Upper lobe of right lung (tissue), 1 donor: ENCODE data around the gene MED27. TPM values are rescaled to one million over a fixed set of nuclear protein-coding genes. Genes with fewer than 3 reads are reported as not detected.

ENCODE experiments used
- ATAC-seq: fragments of 200-7000 bp; cut with Tn5 transposase; one replicate; pipeline ENCODE4 v1.9.1; 2020; ENCODE audit warnings: mild to moderate bottlenecking, moderate library complexity
- DNase-seq: peaks from one replicate; pipeline ENCODE4 v3.0.0-alpha.2; 2020
- H3K27ac ChIP-seq: fragments of 200-600 bp; one replicate; pipeline ENCODE4 v1.8.0; 2022
- H3K27me3 ChIP-seq: fragments of 200-600 bp; one replicate; pipeline ENCODE4 v1.8.0; 2022; ENCODE audit warnings: mild to moderate bottlenecking
- H3K36me3 ChIP-seq: fragments of 200-600 bp; one replicate; pipeline ENCODE4 v1.8.0; 2022
- H3K4me1 ChIP-seq: fragments of 200-600 bp; one replicate; pipeline ENCODE4 v1.8.0; 2022
- H3K4me3 ChIP-seq: fragments of 200-600 bp; one replicate; pipeline ENCODE4 v1.8.0; 2022; ENCODE audit warnings: mild to moderate bottlenecking
- H3K9me3 ChIP-seq: fragments of 200-600 bp; one replicate; pipeline ENCODE4 v1.8.0; 2022
- CTCF ChIP-seq: fragments of 200-600 bp; IDR thresholded peaks from one replicate; pipeline ENCODE4 v1.8.0; 2022; ENCODE audit warnings: antibody characterized with exemption
- intact Hi-C: fragments of 100-400 bp; cut with DNase I; formaldehyde crosslinking; loops from one replicate; pipeline ENCODE4 v1.11.0; 2022
- total RNA-seq: library from RNA; stranded (reverse); fragmentation: NEBNext Ultra II Directional; extraction: Animal tissue kit (Norgen Biotek cat#: 25700); gene quantifications from one replicate; pipeline ENCODE4 v1.2.1, GENCODE V29; 2021
- donor health status: DM: no; HTN: yes; CAD: no; lungs with severe emphysema.

The MED27 gene
- total RNA-seq, 1 donor from 2014 or later = 14.2 TPM

GRCh38 chr9:131823701-131824146 lies 255.9 kb downstream of the MED27 start:
- ATAC-seq = no peak
- Histone ChIP-seq H3K27ac (no peak overlapping the region), H3K4me1 (no peaks in the 10 kb centered on the region), H3K4me3 (no peak overlapping the region), H3K27me3 (peaks cover 7% of the 10 kb centered on the region), H3K9me3 (no peaks in the 10 kb centered on the region), H3K36me3 (no peaks in the 10 kb centered on the region)
- intact Hi-C loops = no loop called here
- TF ChIP-seq CTCF = no peak
- DNase-seq = no peak

- H3K4me3 ChIP-seq = no peak overlapping the region
- H3K27ac ChIP-seq = no peak overlapping the region
- H3K27me3 ChIP-seq = peaks cover 14% of the 10 kb centered on the region
- intact Hi-C loops = no loop called here
- no peaks in the 10 kb centered on the region for H3K4me1 ChIP-seq
- DNase-seq (no peak), ATAC-seq (no peak)
- TF ChIP-seq CTCF = no peak
- no peaks in the 10 kb centered on the region for H3K36me3 ChIP-seq
- H3K9me3 ChIP-seq = no peaks in the 10 kb centered on the region
These were observed 261.6 kb downstream of the MED27 start for GRCh38 chr9:131818089-131818488.

GRCh38 chr9:131817627-131818026 lies 262.0 kb downstream of the MED27 start:
- peaks cover 14% of the 10 kb centered on the region for H3K27me3 ChIP-seq

GRCh38 chr9:131817073-131817472 lies 262.6 kb downstream of the MED27 start:
- ATAC-seq = no peak
- H3K27me3 ChIP-seq = peaks cover 20% of the 10 kb centered on the region
- intact Hi-C loops = no loop called here
- H3K36me3 ChIP-seq = no peaks in the 10 kb centered on the region
- H3K4me3 ChIP-seq = no peak overlapping the region
- DNase-seq = no peak
- H3K4me1 ChIP-seq = no peaks in the 10 kb centered on the region
- no peak overlapping the region for H3K27ac ChIP-seq
- no peaks in the 10 kb centered on the region for H3K9me3 ChIP-seq
- TF ChIP-seq CTCF = no peak

More at GRCh38 chr9:131817627-131818026, 262.0 kb downstream of the MED27 start:
- Histone ChIP-seq H3K27ac (no peak overlapping the region), H3K9me3 (no peaks in the 10 kb centered on the region), H3K4me1 (no peaks in the 10 kb centered on the region), H3K36me3 (no peaks in the 10 kb centered on the region), H3K4me3 (no peak overlapping the region)
- ATAC-seq (peak; percentile 32), DNase-seq (no peak)
- TF ChIP-seq CTCF = no peak
- intact Hi-C loops = no loop called here

- no peak for DNase-seq
- Histone ChIP-seq H3K9me3 (no peaks in the 10 kb centered on the region), H3K27ac (no peak overlapping the region), H3K27me3 (peaks cover 24% of the 10 kb centered on the region), H3K4me3 (no peak overlapping the region), H3K4me1 (no peaks in the 10 kb centered on the region), H3K36me3 (no peaks in the 10 kb centered on the region)
- intact Hi-C loops = no loop called here
- ATAC-seq = no peak
- TF ChIP-seq CTCF = no peak
These were observed 263.4 kb downstream of the MED27 start for GRCh38 chr9:131815970-131816873.
